CD4-positive, alpha-beta T cell (primary cell): ENCODE measurements around the gene COL9A1. TPM values are rescaled to one million over a fixed set of nuclear protein-coding genes. Genes with fewer than 3 reads are reported as not detected.

Experiments used
- ATAC-seq: fragments of 200-7000 bp; cut with Tn5 transposase; one replicate; pipeline ENCODE4 v1.10.0; 2022; ENCODE audit warnings: mild to moderate bottlenecking; ENCODE audit not compliant: poor library complexity
- CTCF ChIA-PET: fragments of 350-600 bp; sonication (Branson Sonifier 250); formaldehyde crosslinking; loops from one replicate; lab custom pipeline; 2021; ENCODE audit warnings: antibody characterized with exemption, inconsistent platforms; lab: Charles Lee
- POLR2A ChIA-PET: fragments of 350-600 bp; sonication (Branson Sonifier 250); formaldehyde crosslinking; loops from one replicate; lab custom pipeline; 2021; ENCODE audit warnings: antibody characterized with exemption, inconsistent platforms; lab: Charles Lee
- DNase-seq, 14 experiments: peaks; one replicate each; pipeline ENCODE4 v3.0.0-alpha.2; 2013 to 2020; ENCODE audit warnings: mixed read lengths in 2 of 14
- H3K27ac ChIP-seq, 2 donors: one replicate each; pipeline versions ENCODE4 v1.5.1 to v1.7.0; 2013; ENCODE audit warnings: low read length in 2 of 2, low read depth in 1 of 2, mild to moderate bottlenecking in 1 of 2
- H3K27me3 ChIP-seq, 2 experiments: 1 replicate in 1 of 2; 2 replicates in 1 of 2; pipeline versions ENCODE4 v1.6.1 to v1.7.0; 2013; ENCODE audit warnings: low read length in 2 of 2, control low read depth in 1 of 2, mild to moderate bottlenecking in 1 of 2, moderate library complexity in 1 of 2; ENCODE audit not compliant: insufficient read depth in 2 of 2, control insufficient read depth in 1 of 2
- H3K36me3 ChIP-seq: one replicate; pipeline ENCODE4 v1.6.1; 2013; ENCODE audit warnings: low read length, control low read depth; ENCODE audit not compliant: insufficient read depth
- H3K4me1 ChIP-seq: one replicate; pipeline ENCODE4 v1.6.1; 2013; ENCODE audit warnings: low read length, control low read depth; ENCODE audit not compliant: insufficient read depth
- H3K4me3 ChIP-seq: one replicate; pipeline ENCODE4 v1.5.1; 2013; ENCODE audit warnings: mild to moderate bottlenecking, low read length, moderate library complexity
- H3K9me3 ChIP-seq, 2 experiments: 1 replicate in 1 of 2; 2 replicates in 1 of 2; pipeline versions ENCODE4 v1.6.1 to v1.7.0; 2013; ENCODE audit warnings: low read length in 2 of 2, mild to moderate bottlenecking in 2 of 2, control low read depth in 1 of 2, moderate library complexity in 1 of 2; ENCODE audit not compliant: control insufficient read depth in 1 of 2, insufficient read depth in 1 of 2
- H3K27ac Mint-ChIP-seq: one replicate; pipeline ENCODE4 v1.8.0; 2020; ENCODE audit warnings: mixed read lengths
- H3K27me3 Mint-ChIP-seq: one replicate; pipeline ENCODE4 v1.8.0; 2021; ENCODE audit warnings: mixed read lengths
- H3K36me3 Mint-ChIP-seq: one replicate; pipeline ENCODE4 v1.8.0; 2021; ENCODE audit warnings: low read depth, mixed read lengths
- H3K4me1 Mint-ChIP-seq: one replicate; pipeline ENCODE4 v1.8.0; 2021; ENCODE audit warnings: low read depth, mixed read lengths
- H3K4me3 Mint-ChIP-seq: one replicate; pipeline ENCODE4 v1.8.0; 2020; ENCODE audit warnings: mild to moderate bottlenecking, mixed read lengths
- H3K9me3 Mint-ChIP-seq: one replicate; pipeline ENCODE4 v1.8.0; 2020; ENCODE audit warnings: mixed read lengths
- intact Hi-C, 2 experiments: fragments of 100-400 bp; cut with DNase I in 1 of 2; cut with micrococcal nuclease in 1 of 2; formaldehyde crosslinking; loops; one replicate each; pipeline versions ENCODE4 v1.15.1 to v1.9.0; 2023 to 2025; cut with DNase I, micrococcal nuclease
- total RNA-seq, 174 experiments: library from RNA in 2 of 174; stranded (reverse) in 2 of 174; gene quantifications; one replicate each; pipeline ENCODE4 v1.2.3 and lab custom pipeline; 2021 to 2026
- TF ChIP-seq, protein P1 (sequence below): fragments of 200-600 bp; IDR thresholded peaks from one replicate; pipeline ENCODE4 v1.8.0; 2022; ENCODE audit warnings: antibody characterized with exemption, mild to moderate bottlenecking

The COL9A1 gene
- total RNA-seq, 2 experiments from 2014 or later = not detected

DNA sequence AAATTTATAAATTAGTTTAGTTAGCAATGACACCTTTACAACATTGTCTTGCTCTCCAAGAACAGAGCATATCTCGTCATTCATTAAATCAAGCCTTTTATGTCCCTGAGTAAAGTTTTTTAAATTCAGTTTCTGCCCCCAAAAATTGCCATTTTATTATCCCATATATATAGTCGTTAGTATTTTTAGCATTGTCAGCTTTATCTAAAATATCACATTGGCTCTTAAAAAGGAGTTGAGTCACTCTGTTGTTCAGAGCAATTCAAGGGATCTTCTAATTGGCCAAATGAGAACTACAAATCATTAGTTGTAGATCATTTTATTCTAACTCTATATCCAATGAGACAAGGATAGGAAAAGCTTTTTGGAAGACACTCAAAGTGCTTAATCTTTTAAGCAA lies 127.1 kb downstream of the COL9A1 start:
- TF ChIP-seq, protein P1, sequence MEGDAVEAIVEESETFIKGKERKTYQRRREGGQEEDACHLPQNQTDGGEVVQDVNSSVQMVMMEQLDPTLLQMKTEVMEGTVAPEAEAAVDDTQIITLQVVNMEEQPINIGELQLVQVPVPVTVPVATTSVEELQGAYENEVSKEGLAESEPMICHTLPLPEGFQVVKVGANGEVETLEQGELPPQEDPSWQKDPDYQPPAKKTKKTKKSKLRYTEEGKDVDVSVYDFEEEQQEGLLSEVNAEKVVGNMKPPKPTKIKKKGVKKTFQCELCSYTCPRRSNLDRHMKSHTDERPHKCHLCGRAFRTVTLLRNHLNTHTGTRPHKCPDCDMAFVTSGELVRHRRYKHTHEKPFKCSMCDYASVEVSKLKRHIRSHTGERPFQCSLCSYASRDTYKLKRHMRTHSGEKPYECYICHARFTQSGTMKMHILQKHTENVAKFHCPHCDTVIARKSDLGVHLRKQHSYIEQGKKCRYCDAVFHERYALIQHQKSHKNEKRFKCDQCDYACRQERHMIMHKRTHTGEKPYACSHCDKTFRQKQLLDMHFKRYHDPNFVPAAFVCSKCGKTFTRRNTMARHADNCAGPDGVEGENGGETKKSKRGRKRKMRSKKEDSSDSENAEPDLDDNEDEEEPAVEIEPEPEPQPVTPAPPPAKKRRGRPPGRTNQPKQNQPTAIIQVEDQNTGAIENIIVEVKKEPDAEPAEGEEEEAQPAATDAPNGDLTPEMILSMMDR = no peak
- H3K27ac Mint-ChIP-seq = no peak overlapping the region
- Histone ChIP-seq H3K4me1 (no peaks in the 10 kb centered on the region), H3K9me3 (peaks cover 0 to 4% of the 10 kb centered on the region in 2 experiments), H3K36me3 (no peaks in the 10 kb centered on the region), H3K27me3 (no peaks in the 10 kb centered on the region), H3K4me3 (no peak overlapping the region), H3K27ac (no peak overlapping the region)
- ChIA-PET CTCF (no interaction called here), POLR2A (no interaction called here)
- H3K36me3 Mint-ChIP-seq = no peaks in the 10 kb centered on the region
- H3K4me1 Mint-ChIP-seq = no peaks in the 10 kb centered on the region
- H3K27me3 Mint-ChIP-seq = no peaks in the 10 kb centered on the region
- no peak for ATAC-seq
- H3K4me3 Mint-ChIP-seq = no peak overlapping the region
- no peaks in the 10 kb centered on the region for H3K9me3 Mint-ChIP-seq
- intact Hi-C loops = no loop called here
- DNase-seq = no peak

DNA sequence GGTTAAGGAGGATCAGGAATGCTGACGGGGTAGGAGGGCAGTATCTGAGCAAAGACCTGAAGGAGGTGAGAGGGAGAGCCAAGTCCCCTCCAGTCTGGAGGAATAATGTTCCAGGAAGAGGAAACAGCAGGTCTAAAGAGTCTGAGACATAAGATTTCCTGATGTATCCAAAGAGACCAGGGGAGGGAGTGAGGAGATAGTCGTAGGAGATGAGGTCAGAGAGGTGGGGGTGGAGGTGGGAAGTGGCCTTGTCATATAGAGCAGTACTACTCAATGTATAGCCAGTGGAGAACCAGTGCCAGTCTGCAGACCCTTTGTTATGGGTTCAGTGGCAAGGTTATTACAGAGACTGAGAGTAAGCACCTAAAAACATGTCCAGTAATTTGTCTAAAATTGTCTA lies 130.6 kb downstream of the COL9A1 start:
- no peaks in the 10 kb centered on the region for H3K4me1 ChIP-seq

DNA sequence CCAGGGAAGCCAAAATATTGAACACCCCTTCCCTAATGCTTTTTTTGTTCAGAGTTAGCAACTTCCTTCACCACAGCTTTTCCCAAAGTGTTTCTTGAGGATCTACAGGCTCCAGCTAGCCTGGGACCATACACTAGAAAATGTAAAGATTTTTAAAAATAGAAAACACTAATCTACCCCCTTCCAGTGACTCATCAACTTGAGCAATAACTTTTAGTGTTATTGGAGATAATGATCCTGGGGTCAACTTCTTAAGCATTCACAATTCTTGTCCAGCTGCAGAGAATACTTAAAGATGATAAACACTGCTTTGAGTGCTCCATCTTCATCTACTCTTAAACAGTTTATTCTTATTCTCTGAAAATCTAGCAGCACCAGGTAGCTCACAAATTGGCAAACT lies 131.6 kb downstream of the COL9A1 start:
- peaks cover 0 to 4% of the 10 kb centered on the region in 2 experiments for H3K9me3 ChIP-seq
- no peaks in the 10 kb centered on the region for H3K36me3 ChIP-seq
- H3K4me3 ChIP-seq = no peak overlapping the region
- H3K4me1 ChIP-seq = no peaks in the 10 kb centered on the region
- ChIA-PET POLR2A (no interaction called here), CTCF (no interaction called here)
- Mint-ChIP-seq H3K9me3 (no peaks in the 10 kb centered on the region), H3K4me3 (no peak overlapping the region), H3K4me1 (peaks cover 4% of the 10 kb centered on the region), H3K36me3 (no peaks in the 10 kb centered on the region), H3K27ac (no peak overlapping the region), H3K27me3 (peaks cover 14% of the 10 kb centered on the region)
- H3K27ac ChIP-seq = no peak overlapping the region
- ATAC-seq (no peak), DNase-seq (no peak)
- no peaks in the 10 kb centered on the region for H3K27me3 ChIP-seq
- TF ChIP-seq, protein P1 = no peak
- intact Hi-C loops = no loop called here

More for the DNA sequence above, 130.6 kb downstream of the COL9A1 start:
- DNase-seq (no peak), ATAC-seq (no peak)
- TF ChIP-seq, protein P1 = no peak
- Mint-ChIP-seq H3K27me3 (peaks cover 4% of the 10 kb centered on the region), H3K4me3 (no peak overlapping the region), H3K9me3 (no peaks in the 10 kb centered on the region), H3K36me3 (no peaks in the 10 kb centered on the region), H3K27ac (no peak overlapping the region), H3K4me1 (no peaks in the 10 kb centered on the region)
- peaks cover 0 to 4% of the 10 kb centered on the region in 2 experiments for H3K9me3 ChIP-seq
- intact Hi-C loops = no loop called here
- ChIA-PET POLR2A (no interaction called here), CTCF (no interaction called here)
- H3K4me3 ChIP-seq = no peak overlapping the region
- H3K27me3 ChIP-seq = no peaks in the 10 kb centered on the region
- H3K27ac ChIP-seq = no peak overlapping the region
- no peaks in the 10 kb centered on the region for H3K36me3 ChIP-seq
